Natural killer cell (primary cell): Measurements from ENCODE around the gene PLEKHA7. TPM values are rescaled to one million over a fixed set of nuclear protein-coding genes. Genes with fewer than 3 reads are reported as not detected.

Source experiments
- ATAC-seq, 3 donors: fragments of 150-1000 bp in 2 of 3; fragments of 200-7000 bp in 1 of 3; cut with Tn5 transposase; 1 replicate in 1 of 3; 2 replicates in 2 of 3; pipeline ENCODE4 v1.10.0; 2021; ENCODE audit warnings: mild to moderate bottlenecking in 2 of 3, moderate library complexity in 2 of 3
- DNase-seq, 2 donors: peaks; one replicate each; pipeline versions ENCODE4 v3.0.0 to v3.0.0-alpha.2; 2013 to 2021; ENCODE audit warnings: mixed read lengths in 1 of 2
- H3K27ac ChIP-seq: one replicate; pipeline ENCODE4 v1.5.1; 2013; ENCODE audit warnings: mild to moderate bottlenecking, low read length
- H3K27me3 ChIP-seq: one replicate; pipeline ENCODE4 v1.6.1; 2013; ENCODE audit warnings: low read length; ENCODE audit not compliant: control insufficient read depth, insufficient read depth
- H3K36me3 ChIP-seq: one replicate; pipeline ENCODE4 v1.6.1; 2013; ENCODE audit warnings: low read length; ENCODE audit not compliant: control insufficient read depth, insufficient read depth
- H3K4me1 ChIP-seq: one replicate; pipeline ENCODE4 v1.6.1; 2013; ENCODE audit warnings: low read length; ENCODE audit not compliant: control insufficient read depth, insufficient read depth
- H3K4me3 ChIP-seq: one replicate; pipeline ENCODE4 v1.5.1; 2013; ENCODE audit warnings: low read length
- H3K9me3 ChIP-seq: one replicate; pipeline ENCODE4 v1.6.1; 2013; ENCODE audit warnings: low read length; ENCODE audit not compliant: control insufficient read depth, insufficient read depth
- H3K27ac Mint-ChIP-seq, 2 donors: one replicate each; pipeline ENCODE4 v1.8.0; 2022; ENCODE audit warnings: mild to moderate bottlenecking in 2 of 2, mixed read lengths in 2 of 2, moderate library complexity in 1 of 2
- H3K27me3 Mint-ChIP-seq, 2 donors: one replicate each; pipeline ENCODE4 v1.8.0; 2022; ENCODE audit warnings: low read depth in 2 of 2, mixed read lengths in 2 of 2
- H3K36me3 Mint-ChIP-seq: one replicate; pipeline ENCODE4 v1.8.0; 2022; ENCODE audit warnings: mixed read lengths
- H3K4me1 Mint-ChIP-seq, 2 donors: one replicate each; pipeline ENCODE4 v1.8.0; 2022; ENCODE audit warnings: mixed read lengths in 2 of 2
- H3K4me3 Mint-ChIP-seq: one replicate; pipeline ENCODE4 v1.8.0; 2022; ENCODE audit warnings: mild to moderate bottlenecking, moderate library complexity, mixed read lengths
- H3K9me3 Mint-ChIP-seq, 2 donors: one replicate each; pipeline ENCODE4 v1.8.0; 2022; ENCODE audit warnings: mixed read lengths in 2 of 2
- WGBS: methylation state at CpG from one replicate; pipeline ENCODE4 v1.1.7; 2013; ENCODE audit warnings: missing lambda C conversion rate; ENCODE audit not compliant: insufficient coverage; 5-methylcytosine and 5-hydroxymethylcytosine counted together
- intact Hi-C: fragments of 100-400 bp; cut with micrococcal nuclease; formaldehyde crosslinking; loops from one replicate; pipeline ENCODE4 v1.14.2; 2022
- total RNA-seq, 4 donors: library from RNA; stranded (reverse); fragments of 120-200 nt in 1 of 4; gene quantifications; one replicate each; pipeline versions ENCODE4 v1.2.3 to v1.2.4, GENCODE V29; 2013 to 2022
- TF ChIP-seq, protein P1 (sequence below): fragments of 200-600 bp; IDR thresholded peaks from one replicate; pipeline ENCODE4 v1.8.0; 2022; ENCODE audit warnings: antibody characterized with exemption

Gene PLEKHA7
- total RNA-seq, 3 donors from 2014 or later (not counting 1 experiment from before 2014, with no cell fraction given) = 1.00 to 2.5 (median 1.3) TPM

- no peaks in the 10 kb centered on the region for H3K27me3 Mint-ChIP-seq
- 87% methylated on average over 4 of the region's 5 CpGs for WGBS
- no peaks in the 10 kb centered on the region for H3K36me3 Mint-ChIP-seq
- TF ChIP-seq, protein P1, sequence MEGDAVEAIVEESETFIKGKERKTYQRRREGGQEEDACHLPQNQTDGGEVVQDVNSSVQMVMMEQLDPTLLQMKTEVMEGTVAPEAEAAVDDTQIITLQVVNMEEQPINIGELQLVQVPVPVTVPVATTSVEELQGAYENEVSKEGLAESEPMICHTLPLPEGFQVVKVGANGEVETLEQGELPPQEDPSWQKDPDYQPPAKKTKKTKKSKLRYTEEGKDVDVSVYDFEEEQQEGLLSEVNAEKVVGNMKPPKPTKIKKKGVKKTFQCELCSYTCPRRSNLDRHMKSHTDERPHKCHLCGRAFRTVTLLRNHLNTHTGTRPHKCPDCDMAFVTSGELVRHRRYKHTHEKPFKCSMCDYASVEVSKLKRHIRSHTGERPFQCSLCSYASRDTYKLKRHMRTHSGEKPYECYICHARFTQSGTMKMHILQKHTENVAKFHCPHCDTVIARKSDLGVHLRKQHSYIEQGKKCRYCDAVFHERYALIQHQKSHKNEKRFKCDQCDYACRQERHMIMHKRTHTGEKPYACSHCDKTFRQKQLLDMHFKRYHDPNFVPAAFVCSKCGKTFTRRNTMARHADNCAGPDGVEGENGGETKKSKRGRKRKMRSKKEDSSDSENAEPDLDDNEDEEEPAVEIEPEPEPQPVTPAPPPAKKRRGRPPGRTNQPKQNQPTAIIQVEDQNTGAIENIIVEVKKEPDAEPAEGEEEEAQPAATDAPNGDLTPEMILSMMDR = no peak
- no peak overlapping the region for H3K27ac Mint-ChIP-seq
- H3K27ac ChIP-seq = no peak overlapping the region
- H3K36me3 ChIP-seq = no peaks in the 10 kb centered on the region
- no peak overlapping the region for H3K4me3 Mint-ChIP-seq
- no peaks in the 10 kb centered on the region for H3K9me3 Mint-ChIP-seq
- DNase-seq (no peak), ATAC-seq (no peak)
- H3K27me3 ChIP-seq = no peaks in the 10 kb centered on the region
- no peak overlapping the region for H3K4me3 ChIP-seq
- no peaks in the 10 kb centered on the region for H3K9me3 ChIP-seq
- no peaks in the 10 kb centered on the region for H3K4me1 ChIP-seq
- intact Hi-C loops = no loop called here
- no peaks in the 10 kb centered on the region for H3K4me1 Mint-ChIP-seq
Measured at GRCh38 chr11:16956538-16957153, 57.6 kb downstream of the PLEKHA7 start.

- H3K4me1 Mint-ChIP-seq = no peaks in the 10 kb centered on the region
- H3K4me3 Mint-ChIP-seq = no peak overlapping the region
- Histone ChIP-seq H3K27ac (no peak overlapping the region), H3K36me3 (no peaks in the 10 kb centered on the region), H3K4me3 (no peak overlapping the region), H3K4me1 (no peaks in the 10 kb centered on the region), H3K27me3 (no peaks in the 10 kb centered on the region), H3K9me3 (no peaks in the 10 kb centered on the region)
- TF ChIP-seq, protein P1 = no peak
- intact Hi-C loops = no loop called here
- H3K9me3 Mint-ChIP-seq = no peaks in the 10 kb centered on the region
- DNase-seq (no peak), ATAC-seq (no peak)
- no peaks in the 10 kb centered on the region for H3K27me3 Mint-ChIP-seq
- no peak overlapping the region for H3K27ac Mint-ChIP-seq
- no peaks in the 10 kb centered on the region for H3K36me3 Mint-ChIP-seq
Measured at GRCh38 chr11:16953663-16954062, 60.6 kb downstream of the PLEKHA7 start.

DNA sequence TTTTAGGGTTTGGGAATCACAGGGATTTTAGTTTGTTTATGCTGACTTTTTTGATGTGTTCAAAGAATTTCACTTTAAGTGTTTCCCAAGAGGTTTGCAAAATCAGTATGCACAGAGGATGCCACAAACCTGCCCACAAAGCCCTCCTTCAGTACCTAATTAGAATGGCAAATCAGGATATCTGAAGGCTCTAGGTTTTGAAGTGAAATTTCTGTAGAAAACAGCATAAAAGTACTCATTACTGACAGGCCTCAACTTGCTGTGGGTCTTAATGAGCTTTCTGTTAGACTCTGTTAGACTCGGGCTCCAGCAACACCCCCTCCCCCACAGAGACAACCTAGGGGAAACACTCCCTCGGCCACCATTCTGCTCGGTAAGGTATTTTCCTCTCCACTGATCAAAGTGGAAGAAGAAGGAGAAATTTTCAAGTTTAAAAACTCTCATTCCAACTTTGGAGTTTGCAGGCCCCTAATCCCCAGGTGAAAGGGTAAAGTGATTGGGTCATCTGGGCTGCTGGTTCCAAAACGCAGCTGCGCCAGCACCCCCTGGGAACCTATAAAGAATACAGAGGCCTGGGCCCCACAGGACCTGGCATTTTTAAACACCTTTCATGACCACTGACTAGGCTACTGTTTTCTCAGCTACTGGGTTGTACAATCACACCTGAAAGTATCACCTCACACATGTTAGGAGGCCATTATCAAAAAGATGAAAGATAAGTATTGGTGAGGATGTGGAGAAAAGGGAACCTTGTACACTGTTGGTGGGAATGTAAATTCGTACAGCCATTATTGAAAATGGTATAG is 67.5 kb downstream of the PLEKHA7 start:
- no peaks in the 10 kb centered on the region for H3K36me3 Mint-ChIP-seq
- DNase-seq = no peak
- H3K36me3 ChIP-seq = no peaks in the 10 kb centered on the region
- H3K4me3 Mint-ChIP-seq = no peak overlapping the region
- H3K9me3 Mint-ChIP-seq = no peaks in the 10 kb centered on the region
- H3K4me1 ChIP-seq = no peaks in the 10 kb centered on the region
- no peaks in the 10 kb centered on the region for H3K27me3 Mint-ChIP-seq
- no peak overlapping the region for H3K27ac ChIP-seq
- intact Hi-C loops = loop anchor here (5.0 to 10.0 kb wide), 2 partner anchors 116 to 558 kb away; no protein-coding TSS in a partner anchor
- no peaks in the 10 kb centered on the region for H3K9me3 ChIP-seq
- H3K27me3 ChIP-seq = no peaks in the 10 kb centered on the region
- H3K4me3 ChIP-seq = no peak overlapping the region
- no peaks in the 10 kb centered on the region for H3K4me1 Mint-ChIP-seq
- H3K27ac Mint-ChIP-seq = no peak overlapping the region
- no peak for ATAC-seq
- TF ChIP-seq, protein P1 = no peak
- WGBS = 61% methylated on average over 4 of the region's 6 CpGs
